HepG2 (cell line): ENCODE data around the gene FJX1. TPM values are rescaled to one million over a fixed set of nuclear protein-coding genes. Genes with fewer than 3 reads are reported as not detected.

Experiments
- ATAC-seq: fragments of 200-7000 bp; cut with Tn5 transposase; 3 replicates; pipeline ENCODE4 v1.9.1; 2020; ENCODE audit warnings: mild to moderate bottlenecking, moderate library complexity
- BruUV-seq: library from RNA; stranded (reverse); fragments of 400-500 nt; replicated peaks from 2 replicates; lab custom pipeline; 2021; lab: Mats Ljungman, UMichigan
- CTCF ChIA-PET: fragments of 300-600 bp; formaldehyde crosslinking; extraction: SDS; loops from one replicate; lab custom pipeline; 2021; ENCODE audit warnings: low total read pairs, inconsistent platforms, low intra/inter-chr PET ratio; lab: Yijun Ruan, JAX
- POLR2A ChIA-PET: fragments of 350-600 bp; sonication (Branson Sonifier 250); formaldehyde crosslinking; loops from one replicate; lab custom pipeline; 2020; ENCODE audit warnings: antibody characterized with exemption, inconsistent platforms; lab: Yijun Ruan, JAX
- DNase-seq: peaks from one replicate; pipeline ENCODE4 v3.0.0-alpha.2; 2015; ENCODE audit warnings: low spot score
- FAIRE-seq: peaks from 3 replicates; lab custom pipeline; 2011; peaks lifted over from hg19 to GRCh38; lab: Jason Lieb, UNC
- H2AFZ ChIP-seq: one replicate; pipeline ENCODE4 v1.6.1; 2011; ENCODE audit warnings: low read length, inconsistent platforms
- H3K27ac ChIP-seq: fragments of 300-600 bp; 3 replicates; pipeline ENCODE4 v1.8.0; 2011; ENCODE audit warnings: mixed run types, mild to moderate bottlenecking, mixed read lengths, low read length, inconsistent platforms; ENCODE audit not compliant: insufficient read depth; ENCODE audit errors: extremely low read length
- H3K27me3 ChIP-seq, 2 experiments: fragments of 200-600 bp in 1 of 2; 2 replicates in 1 of 2; 3 replicates in 1 of 2; pipeline versions ENCODE4 v1.6.0 to v1.8.0; 2011; ENCODE audit warnings: low read length in 2 of 2, mild to moderate bottlenecking in 2 of 2, moderate library complexity in 2 of 2, inconsistent platforms in 1 of 2; ENCODE audit not compliant: insufficient read depth in 2 of 2, control insufficient read depth in 1 of 2
- H3K36me3 ChIP-seq, 2 experiments: fragments of 200-600 bp in 1 of 2; replicated peaks in 1 of 2; 2 replicates in 1 of 2; 3 replicates in 1 of 2; pipeline versions ENCODE4 v1.5.1 to v1.8.0; 2011; ENCODE audit warnings: low read length in 2 of 2, inconsistent platforms in 1 of 2; ENCODE audit not compliant: insufficient read depth in 2 of 2, control insufficient read depth in 1 of 2
- H3K4me1 ChIP-seq: 2 replicates; pipeline ENCODE4 v1.5.1; 2012; ENCODE audit warnings: low read length, inconsistent platforms; ENCODE audit not compliant: insufficient read depth
- H3K4me2 ChIP-seq: 2 replicates; pipeline ENCODE4 v1.6.0; 2011; ENCODE audit warnings: low read depth, low read length, inconsistent platforms
- H3K4me3 ChIP-seq, 3 experiments: fragments of 200-600 bp in 1 of 3; sonication (generic), shearing (Covaris generic) in 1 of 3; replicated peaks in 1 of 3; 2 replicates each; pipeline ENCODE4 v1.5.1; 2011 to 2016; ENCODE audit warnings: low read length in 3 of 3, inconsistent platforms in 2 of 3, low read depth in 2 of 3, mild to moderate bottlenecking in 2 of 3, control low read depth in 1 of 3, mixed read lengths in 1 of 3; ENCODE audit not compliant: insufficient read depth in 1 of 3
- H3K79me2 ChIP-seq: one replicate; pipeline ENCODE4 v1.6.1; 2011; ENCODE audit warnings: low read length, inconsistent platforms; ENCODE audit not compliant: insufficient read depth
- H3K9ac ChIP-seq: 2 replicates; pipeline ENCODE4 v1.6.0; 2011; ENCODE audit warnings: mild to moderate bottlenecking, low read depth, low read length, inconsistent platforms; ENCODE audit not compliant: insufficient read depth
- H3K9me3 ChIP-seq: 2 replicates; pipeline ENCODE4 v1.5.1; 2012; ENCODE audit warnings: mild to moderate bottlenecking, low read length
- H4K20me1 ChIP-seq: 2 replicates; pipeline ENCODE4 v1.6.0; 2011; ENCODE audit warnings: inconsistent platforms, mild to moderate bottlenecking, low read length, moderate library complexity; ENCODE audit not compliant: insufficient read depth
- BHLHE40 ChIP-seq: IDR thresholded peaks from 2 replicates; pipeline ENCODE4 v1.6.1; 2011; ENCODE audit warnings: low read length, improper control_type of control experiment
- FLYWCH1 ChIP-seq: sonication (generic); formaldehyde crosslinking; IDR thresholded peaks from 2 replicates; pipeline ENCODE4 v1.8.1; 2023; ENCODE audit warnings: mild to moderate bottlenecking, missing genetic modification reagents
- JUN ChIP-seq: sonication (generic); formaldehyde crosslinking; IDR thresholded peaks from 2 replicates; pipeline ENCODE4 v1.4.0; 2020; ENCODE audit warnings: mild to moderate bottlenecking, missing genetic modification reagents
- KIAA2018 ChIP-seq: sonication (generic); formaldehyde crosslinking; IDR thresholded peaks from 2 replicates; pipeline ENCODE4 v1.5.0; 2020; ENCODE audit warnings: mild to moderate bottlenecking, missing genetic modification reagents, borderline replicate concordance
- RBM22 ChIP-seq: fragments of 200-400 bp; formaldehyde crosslinking; optimal IDR thresholded peaks from 2 replicates; pipeline ENCODE3; 2017; ENCODE audit warnings: mild to moderate bottlenecking, low read length, moderate library complexity
- ZKSCAN5 ChIP-seq: sonication (generic); formaldehyde crosslinking; IDR thresholded peaks from 2 replicates; pipeline ENCODE4 v1.5.1; 2020; ENCODE audit warnings: mild to moderate bottlenecking, missing genetic modification reagents
- ZNF235 ChIP-seq: sonication (generic); formaldehyde crosslinking; IDR thresholded peaks from 2 replicates; pipeline ENCODE4 v1.8.1; 2023; ENCODE audit warnings: mild to moderate bottlenecking, missing genetic modification reagents, borderline replicate concordance
- ZNF33A ChIP-seq: sonication (generic); formaldehyde crosslinking; IDR thresholded peaks from 2 replicates; pipeline ENCODE4 v1.5.1; 2020; ENCODE audit warnings: missing genetic modification reagents, mild to moderate bottlenecking, moderate library complexity, borderline replicate concordance
- ZNF589 ChIP-seq: sonication (generic); formaldehyde crosslinking; conservative IDR thresholded peaks from 2 replicates; pipeline ENCODE4 v1.8.0; 2022; ENCODE audit warnings: mild to moderate bottlenecking, moderate library complexity, missing genetic modification reagents
- ZNF605 ChIP-seq: sonication (generic); formaldehyde crosslinking; IDR thresholded peaks from 2 replicates; pipeline ENCODE4 v1.8.0; 2022; ENCODE audit warnings: mild to moderate bottlenecking, missing genetic modification reagents
- ZXDC ChIP-seq: sonication (generic); formaldehyde crosslinking; IDR thresholded peaks from 2 replicates; pipeline ENCODE4 v1.5.0; 2020; ENCODE audit warnings: mild to moderate bottlenecking, missing genetic modification reagents
- WGBS: methylation state at CpG from one replicate; pipeline ENCODE4 v1.1.6; 2017; ENCODE audit warnings: low lambda C conversion rate; 5-methylcytosine and 5-hydroxymethylcytosine counted together
- in situ Hi-C: cut with HindIII; loops from 2 replicates; pipeline ENCODE4 v1.10.0; 2017; ENCODE audit warnings: low pct_unique_long_range_greater_than_20kb; ENCODE audit not compliant: extremely low pct_ligation_motif_present
- intact Hi-C: fragments of 100-400 bp; cut with micrococcal nuclease; formaldehyde crosslinking; loops from one replicate; pipeline ENCODE4 v1.10.0; 2022; ENCODE audit not compliant: unreplicated experiment
- polyA plus RNA-seq, 8 experiments: library from polyadenylated mRNA; depleted of rRNA in 3 of 8; stranded (reverse) in 7 of 8; unstranded in 1 of 8; fragments of >200 nt; fragmentation: Illumina TruSeq in 4 of 8; extraction: Trizol in 4 of 8; gene quantifications; 2 replicates each; pipeline versions ENCODE4 v1.2.1 to v1.2.3, GENCODE V29; 2011 to 2016; ENCODE audit warnings: low read depth in 4 of 8, missing spikeins in 1 of 8, mixed read lengths in 1 of 8; ENCODE audit not compliant: insufficient read depth in 1 of 8
- total RNA-seq, 5 experiments: library from RNA; depleted of rRNA; stranded (reverse); fragments of >200 nt; fragmentation: Illumina TruSeq; extraction: Trizol; gene quantifications; 2 replicates each; pipeline ENCODE4 v1.2.3, GENCODE V29; 2016; ENCODE audit warnings: low read depth in 1 of 5

The FJX1 gene
- total and polyA plus RNA-seq, 2 of the 13 experiments (the other 11 are each of a cell fraction or from before 2014, with no cell fraction given): 0.40 to 0.82 TPM

- peak overlapping the region; percentile 55 to 68 (median 60); a peak in 5 of 6 replicates for H3K4me3 ChIP-seq
- ATAC-seq (peak; percentile 75), DNase-seq (no peak), FAIRE-seq (no peak)
- in situ Hi-C loops (loop anchor here (5.0 to 25.0 kb wide), 4 partner anchors 204 to 869 kb away; no protein-coding TSS in a partner anchor), intact Hi-C loops (loop anchor here (5.0 to 10.0 kb wide), 2 partner anchors 96 to 324 kb away; partner anchors contain the start of gene LDLRAD3)
- no peaks in the 10 kb centered on the region for H3K9me3 ChIP-seq
- no peak overlapping the region for H2AFZ ChIP-seq
- peaks cover 1 to 31% of the 10 kb centered on the region in 2 experiments; a peak in 4 of 5 replicates for H3K27me3 ChIP-seq
- H3K4me1 ChIP-seq: peaks cover 7% of the 10 kb centered on the region; the same call in 1 of the 2 replicates
- POLR2A ChIA-PET: no interaction called here
- peak overlapping the region; percentile 76 for H3K4me2 ChIP-seq
- CTCF ChIA-PET: interaction anchor here (1.0 kb wide), 2 partner anchors 203 to 514 kb away, joined by 3 to 6 read pairs; no protein-coding TSS in a partner anchor
- no peaks in the 10 kb centered on the region for H3K36me3 ChIP-seq
- no peak overlapping the region for H3K27ac ChIP-seq
- WGBS: no CpG with 5 or more reads among the region's 91 CpGs
- no peaks in the 10 kb centered on the region for H3K79me2 ChIP-seq
- H3K9ac ChIP-seq: no peak overlapping the region
- H4K20me1 ChIP-seq: no peaks in the 10 kb centered on the region
- no TSS peak for BruUV-seq
- no peak for TF ChIP-seq KIAA2018 (CRISPR knock-in tag)
- TF ChIP-seq ZNF33A (CRISPR knock-in tag): no peak
- no peak for TF ChIP-seq ZKSCAN5
- no peak for TF ChIP-seq ZNF235 (CRISPR knock-in tag)
- TF ChIP-seq JUN: no peak
- no peak for TF ChIP-seq RBM22
- peak; percentile 32; the same call in 1 of the 2 replicates for TF ChIP-seq BHLHE40
- TF ChIP-seq ZNF589: no peak
- no peak for TF ChIP-seq ZNF605 (CRISPR knock-in tag)
- no peak for TF ChIP-seq FLYWCH1 (CRISPR knock-in tag)
- TF ChIP-seq ZXDC (CRISPR knock-in tag): no peak
Measured at GRCh38 chr11:35618497-35619115, 346 bp downstream of the FJX1 start.
